Testis (tissue), 2 donors: ENCODE measurements around the gene RNFT1.
"Not testable (repeated sequence)": the region's sequence is repeated elsewhere in the genome, so short reads cannot be mapped to it uniquely, and the experiment has no call there.

ENCODE experiments used
- POLR2A ChIP-seq: fragments of 450-650 bp; IDR thresholded peaks from one replicate; pipeline ENCODE4 v1.6.1; 2017; ENCODE audit warnings: antibody characterized with exemption, mild to moderate bottlenecking, moderate library complexity
- TF ChIP-seq, protein P1 (sequence below), 3 experiments: fragments of 450-650 bp in 2 of 3; fragments of 200-600 bp in 1 of 3; sonication (generic) in 1 of 3; IDR thresholded peaks; one replicate each; pipeline ENCODE4 v1.5.1; 2016 to 2019; ENCODE audit warnings: antibody characterized with exemption in 3 of 3, mild to moderate bottlenecking in 2 of 3, moderate library complexity in 1 of 3

DNA sequence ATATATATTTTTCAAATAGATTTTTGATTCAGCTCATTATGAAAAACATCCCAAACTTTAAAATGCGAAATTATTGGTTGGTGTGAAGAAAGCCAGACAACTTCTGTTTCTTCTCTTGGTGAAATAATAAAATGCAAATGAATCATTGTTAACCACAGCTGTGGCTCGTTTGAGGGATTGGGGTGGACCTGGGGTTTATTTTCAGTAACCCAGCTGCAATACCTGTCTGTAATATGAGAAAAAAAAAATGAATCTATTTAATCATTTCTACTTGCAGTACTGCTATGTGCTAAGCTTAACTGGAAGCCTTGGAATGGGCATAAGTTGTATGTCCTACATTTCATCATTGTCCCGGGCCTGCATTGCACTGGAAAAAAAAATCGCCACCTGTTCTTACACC, 17.2 kb downstream of the RNFT1 start:
- TF ChIP-seq POLR2A, result not testable (repeated sequence)
- TF ChIP-seq, protein P1, sequence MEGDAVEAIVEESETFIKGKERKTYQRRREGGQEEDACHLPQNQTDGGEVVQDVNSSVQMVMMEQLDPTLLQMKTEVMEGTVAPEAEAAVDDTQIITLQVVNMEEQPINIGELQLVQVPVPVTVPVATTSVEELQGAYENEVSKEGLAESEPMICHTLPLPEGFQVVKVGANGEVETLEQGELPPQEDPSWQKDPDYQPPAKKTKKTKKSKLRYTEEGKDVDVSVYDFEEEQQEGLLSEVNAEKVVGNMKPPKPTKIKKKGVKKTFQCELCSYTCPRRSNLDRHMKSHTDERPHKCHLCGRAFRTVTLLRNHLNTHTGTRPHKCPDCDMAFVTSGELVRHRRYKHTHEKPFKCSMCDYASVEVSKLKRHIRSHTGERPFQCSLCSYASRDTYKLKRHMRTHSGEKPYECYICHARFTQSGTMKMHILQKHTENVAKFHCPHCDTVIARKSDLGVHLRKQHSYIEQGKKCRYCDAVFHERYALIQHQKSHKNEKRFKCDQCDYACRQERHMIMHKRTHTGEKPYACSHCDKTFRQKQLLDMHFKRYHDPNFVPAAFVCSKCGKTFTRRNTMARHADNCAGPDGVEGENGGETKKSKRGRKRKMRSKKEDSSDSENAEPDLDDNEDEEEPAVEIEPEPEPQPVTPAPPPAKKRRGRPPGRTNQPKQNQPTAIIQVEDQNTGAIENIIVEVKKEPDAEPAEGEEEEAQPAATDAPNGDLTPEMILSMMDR (IDR thresholded peaks at IDR 0.05), result not testable (repeated sequence)
